Spleen (tissue), 7 donors: ENCODE data around the gene PRKCH.

ENCODE experiments used
- POLR2AphosphoS5 ChIP-seq, 3 donors: sonication (generic); formaldehyde crosslinking; IDR thresholded peaks; one replicate each; pipeline ENCODE4 v1.5.1; 2017; ENCODE audit warnings: antibody characterized with exemption in 3 of 3
- TF ChIP-seq, protein P1 (sequence below), 11 experiments: fragments of 200-600 bp in 7 of 11; fragments of 450-650 bp in 4 of 11; sonication (generic) in 4 of 11; IDR thresholded peaks in 8 of 11; conservative IDR thresholded peaks in 3 of 11; 1 replicate in 7 of 11; 2 replicates in 4 of 11; pipeline versions ENCODE4 v1.4.0 to v1.8.0; 2016 to 2021; ENCODE audit warnings: antibody characterized with exemption in 11 of 11, inconsistent platforms in 4 of 11, mild to moderate bottlenecking in 1 of 11
- donor health status: DM: no; HTN: no; CAD: no; lungs with moderate emphysema.
- donor health status: DM: no; HTN: no; CAD: no.
- donor health status: DM: no; HTN: no; CAD: no.

DNA sequence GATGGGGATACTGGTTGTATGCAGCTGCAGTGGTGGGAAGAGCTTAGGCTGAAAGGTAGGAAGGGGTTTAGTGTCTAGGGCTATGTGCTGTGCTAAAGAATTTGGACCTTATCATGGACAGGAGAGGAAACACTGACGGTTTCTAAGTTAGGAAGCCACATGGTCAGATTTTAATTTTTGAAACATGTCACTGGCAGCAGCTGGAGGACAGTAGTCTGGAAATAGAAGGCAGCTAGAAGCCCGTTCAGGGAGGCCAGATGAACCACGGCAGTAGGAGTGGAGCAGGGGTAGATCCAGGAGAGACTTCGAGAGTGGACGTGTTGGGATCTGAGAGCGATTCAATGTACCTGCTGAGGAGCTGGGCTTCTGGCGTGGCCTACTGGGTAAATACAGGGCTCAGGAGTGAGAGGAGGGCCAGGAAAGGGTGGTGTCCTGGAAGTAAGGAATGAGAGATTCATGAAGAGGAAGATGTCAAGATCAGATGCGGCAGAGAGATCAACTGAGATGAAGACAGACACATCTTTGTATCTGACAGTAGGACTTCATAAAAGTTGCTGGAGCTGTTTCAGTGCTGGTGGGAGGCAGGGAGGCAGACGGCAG is 64.9 kb downstream of the PRKCH start:
- TF ChIP-seq, protein P1, sequence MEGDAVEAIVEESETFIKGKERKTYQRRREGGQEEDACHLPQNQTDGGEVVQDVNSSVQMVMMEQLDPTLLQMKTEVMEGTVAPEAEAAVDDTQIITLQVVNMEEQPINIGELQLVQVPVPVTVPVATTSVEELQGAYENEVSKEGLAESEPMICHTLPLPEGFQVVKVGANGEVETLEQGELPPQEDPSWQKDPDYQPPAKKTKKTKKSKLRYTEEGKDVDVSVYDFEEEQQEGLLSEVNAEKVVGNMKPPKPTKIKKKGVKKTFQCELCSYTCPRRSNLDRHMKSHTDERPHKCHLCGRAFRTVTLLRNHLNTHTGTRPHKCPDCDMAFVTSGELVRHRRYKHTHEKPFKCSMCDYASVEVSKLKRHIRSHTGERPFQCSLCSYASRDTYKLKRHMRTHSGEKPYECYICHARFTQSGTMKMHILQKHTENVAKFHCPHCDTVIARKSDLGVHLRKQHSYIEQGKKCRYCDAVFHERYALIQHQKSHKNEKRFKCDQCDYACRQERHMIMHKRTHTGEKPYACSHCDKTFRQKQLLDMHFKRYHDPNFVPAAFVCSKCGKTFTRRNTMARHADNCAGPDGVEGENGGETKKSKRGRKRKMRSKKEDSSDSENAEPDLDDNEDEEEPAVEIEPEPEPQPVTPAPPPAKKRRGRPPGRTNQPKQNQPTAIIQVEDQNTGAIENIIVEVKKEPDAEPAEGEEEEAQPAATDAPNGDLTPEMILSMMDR (IDR thresholded peaks at IDR 0.05 in 8 of 11, conservative IDR thresholded peaks at IDR 0.05 in 3 of 11) = no peak
- no peak for TF ChIP-seq POLR2AphosphoS5 (IDR thresholded peaks at IDR 0.05)
